ENCODE results near the gene TRAM1L1. TPM values are rescaled to one million over a fixed set of nuclear protein-coding genes. Genes with fewer than 3 reads are reported as not detected.
A peak's percentile ranks its signal among the peaks of the same experiment; 100 is the strongest.

Gene TRAM1L1
- total RNA-seq (2021) (1.1 and 1.6 TPM in 2 replicates), Bru-seq, nascent RNA (percentile 39 among the genes with signal in this experiment), BruChase-seq, experiment 1, labeled RNA remaining after a 2-hour chase (percentile 51 among the genes with signal in this experiment), BruChase-seq, experiment 2, labeled RNA remaining after a 6-hour chase (percentile 53 among the genes with signal in this experiment)
- long read RNA-seq, transcript TRAM1L1-201 (1 exons, 2,023 nt) = major isoform, 8 of 8 reads
- long read RNA-seq, partial matches to known transcripts = 0 of 8 reads
- long read RNA-seq, other reads (novel, unspliced or antisense) = 0 of 8 reads

GRCh38 chr4:117084866-117085701, at the start of gene TRAM1L1:
TSS of gene TRAM1L1 (minus strand) at chr4:117085576. CDS start at chr4:117085393, 183 bp downstream.
- no TSS peak for BruUV-seq (replicated peaks)

DNA sequence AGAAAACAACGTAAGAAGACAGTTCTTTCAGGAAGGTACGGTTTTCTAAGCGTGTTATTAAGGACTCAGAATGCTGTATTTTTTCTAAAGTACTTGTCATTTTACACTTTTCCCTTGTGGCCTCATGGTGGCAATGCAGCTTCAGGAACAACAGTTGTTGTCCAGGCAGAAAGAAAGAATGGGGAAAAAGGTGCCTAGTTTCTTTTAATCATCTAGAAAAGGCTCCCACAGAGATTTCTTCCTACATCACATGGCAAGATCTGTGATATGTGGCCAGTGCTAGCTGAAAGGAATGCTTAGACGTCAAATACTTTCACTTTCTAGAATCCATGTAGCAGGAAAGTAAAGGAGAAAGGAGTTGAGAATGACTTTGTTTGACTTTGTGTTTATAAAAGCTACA, 49.0 kb upstream of the TRAM1L1 start:
- POLR2A ChIA-PET (ENCODE audit: unreplicated experiment) = no interaction called here
- Histone ChIP-seq H3F3A (ENCODE audit: insufficient read depth, low read depth) (no peaks in the 10 kb centered on the region), H3K4me3 (no peak overlapping the region), H3K4me2 (no peak overlapping the region), H4K20me1 (ENCODE audit: insufficient read depth) (no peaks in the 10 kb centered on the region), H3K4me1 (replicated peaks; ENCODE audit: insufficient read depth) (no peaks in the 10 kb centered on the region), H3K79me2 (ENCODE audit: low read depth) (no peaks in the 10 kb centered on the region), H3K36me3 (ENCODE audit: low read depth) (no peaks in the 10 kb centered on the region), H3K27ac (no peak overlapping the region), H3K9me3 (ENCODE audit: insufficient read depth, low read depth) (no peaks in the 10 kb centered on the region), H2AFZ (no peak overlapping the region; the same call in 1 of the 2 replicates), H3K27me3 (ENCODE audit: insufficient read depth, low read depth) (no peaks in the 10 kb centered on the region), H3K9me2 (ENCODE audit: insufficient read depth) (no peaks in the 10 kb centered on the region)
- peak; percentile 29 to 36 for DNase-seq
- TF ChIP-seq EZH2 (IDR thresholded peaks at IDR 0.05; ENCODE audit: low read depth) = no peak
- TF ChIP-seq, protein P1, sequence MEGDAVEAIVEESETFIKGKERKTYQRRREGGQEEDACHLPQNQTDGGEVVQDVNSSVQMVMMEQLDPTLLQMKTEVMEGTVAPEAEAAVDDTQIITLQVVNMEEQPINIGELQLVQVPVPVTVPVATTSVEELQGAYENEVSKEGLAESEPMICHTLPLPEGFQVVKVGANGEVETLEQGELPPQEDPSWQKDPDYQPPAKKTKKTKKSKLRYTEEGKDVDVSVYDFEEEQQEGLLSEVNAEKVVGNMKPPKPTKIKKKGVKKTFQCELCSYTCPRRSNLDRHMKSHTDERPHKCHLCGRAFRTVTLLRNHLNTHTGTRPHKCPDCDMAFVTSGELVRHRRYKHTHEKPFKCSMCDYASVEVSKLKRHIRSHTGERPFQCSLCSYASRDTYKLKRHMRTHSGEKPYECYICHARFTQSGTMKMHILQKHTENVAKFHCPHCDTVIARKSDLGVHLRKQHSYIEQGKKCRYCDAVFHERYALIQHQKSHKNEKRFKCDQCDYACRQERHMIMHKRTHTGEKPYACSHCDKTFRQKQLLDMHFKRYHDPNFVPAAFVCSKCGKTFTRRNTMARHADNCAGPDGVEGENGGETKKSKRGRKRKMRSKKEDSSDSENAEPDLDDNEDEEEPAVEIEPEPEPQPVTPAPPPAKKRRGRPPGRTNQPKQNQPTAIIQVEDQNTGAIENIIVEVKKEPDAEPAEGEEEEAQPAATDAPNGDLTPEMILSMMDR (conservative IDR thresholded peaks at IDR 0.05) = peak; percentile 67
- CTCF ChIA-PET = no interaction called here
- intact Hi-C loops (cut with micrococcal nuclease; ENCODE audit: unreplicated experiment) = loop anchor here (1.0 to 10.0 kb wide), 4 partner anchors 270 to 1136 kb away; partner anchors contain the start of gene NDST3
- BruUV-seq (replicated peaks) = no TSS peak

More at GRCh38 chr4:117084866-117085701, at the start of gene TRAM1L1:
- TF ChIP-seq, protein P1 (conservative IDR thresholded peaks at IDR 0.05) = no peak
- TF ChIP-seq EZH2 (IDR thresholded peaks at IDR 0.05; ENCODE audit: low read depth) = no peak
- H3K27me3 ChIP-seq (ENCODE audit: insufficient read depth, low read depth) = no peaks in the 10 kb centered on the region
- no peaks in the 10 kb centered on the region for H4K20me1 ChIP-seq (ENCODE audit: insufficient read depth)
- peak within 1 kb of the TSS; percentile 69 for H3K4me2 ChIP-seq
- ChIA-PET POLR2A (ENCODE audit: unreplicated experiment) (interaction anchor here (0.6 kb wide), 1 partner anchor 695 kb away, joined by 3 read pairs; no protein-coding TSS in a partner anchor), CTCF (no interaction called here)
- no peaks in the 10 kb centered on the region for H3K36me3 ChIP-seq (ENCODE audit: low read depth)
- no peaks in the 10 kb centered on the region for H3K9me3 ChIP-seq (ENCODE audit: insufficient read depth, low read depth)
- H3K79me2 ChIP-seq (ENCODE audit: low read depth) = no peaks in the 10 kb centered on the region
- peak within 1 kb of the TSS; percentile 49; the same call in 1 of the 2 replicates for H3K4me3 ChIP-seq
- H3F3A ChIP-seq (ENCODE audit: insufficient read depth, low read depth) = no peaks in the 10 kb centered on the region
- peaks cover 3% of the 10 kb centered on the region; the same call in 1 of the 2 replicates for H3K4me1 ChIP-seq (replicated peaks; ENCODE audit: insufficient read depth)
- H2AFZ ChIP-seq = peak within 1 kb of the TSS; percentile 79
- no peak within 1 kb of the TSS for H3K27ac ChIP-seq
- intact Hi-C loops (cut with micrococcal nuclease; ENCODE audit: unreplicated experiment) = no loop called here
- H3K9me2 ChIP-seq (ENCODE audit: insufficient read depth) = no peaks in the 10 kb centered on the region
- DNase-seq = peak in 1 of 2 experiments; percentile 49

DNA sequence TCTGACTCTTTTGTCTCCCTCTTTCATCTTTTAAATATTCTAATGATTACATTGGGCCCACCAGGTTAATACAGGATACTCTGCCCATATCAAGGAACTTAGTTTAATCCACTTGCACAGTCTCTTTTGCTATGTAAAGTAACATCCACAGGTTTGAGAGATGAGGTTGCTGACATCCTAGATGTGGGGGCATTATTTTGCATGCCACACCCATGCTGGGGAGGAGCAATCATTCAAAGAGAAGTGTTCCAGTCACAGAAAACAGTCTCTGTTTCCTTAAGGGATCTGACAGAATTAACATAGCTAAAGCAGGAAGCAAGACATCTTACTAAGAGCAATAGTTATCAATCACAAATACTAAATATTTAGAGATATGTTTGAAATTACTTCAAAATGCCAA, 11.5 kb upstream of the TRAM1L1 start:
- Histone ChIP-seq H3K27ac (no peak overlapping the region), H2AFZ (no peak overlapping the region), H4K20me1 (ENCODE audit: insufficient read depth) (no peaks in the 10 kb centered on the region), H3K79me2 (ENCODE audit: low read depth) (no peaks in the 10 kb centered on the region), H3K9me2 (ENCODE audit: insufficient read depth) (no peaks in the 10 kb centered on the region), H3K9me3 (ENCODE audit: insufficient read depth, low read depth) (no peaks in the 10 kb centered on the region), H3K4me1 (replicated peaks; ENCODE audit: insufficient read depth) (no peaks in the 10 kb centered on the region), H3K4me2 (no peak overlapping the region), H3F3A (ENCODE audit: insufficient read depth, low read depth) (no peaks in the 10 kb centered on the region), H3K27me3 (ENCODE audit: insufficient read depth, low read depth) (no peaks in the 10 kb centered on the region), H3K4me3 (no peak overlapping the region), H3K36me3 (ENCODE audit: low read depth) (no peaks in the 10 kb centered on the region)
- intact Hi-C loops (cut with micrococcal nuclease; ENCODE audit: unreplicated experiment) = no loop called here
- POLR2A ChIA-PET (ENCODE audit: unreplicated experiment) = no interaction called here
- CTCF ChIA-PET = no interaction called here
- TF ChIP-seq EZH2 (IDR thresholded peaks at IDR 0.05; ENCODE audit: low read depth) = no peak
- TF ChIP-seq, protein P1 (conservative IDR thresholded peaks at IDR 0.05) = no peak
- DNase-seq = no peak
- no TSS peak for BruUV-seq (replicated peaks)

Measured in PC-9 (cell line).